Activated naive CD8-positive, alpha-beta T cell treated with anti-CD3 and anti-CD28 coated beads, Interleukin-2, amount 50 U/mL, for 24 hours (primary cell): ENCODE results near the gene TXNL4A.

Experiments
- ATAC-seq: fragments of 150-1000 bp; cut with Tn5 transposase; one replicate; pipeline ENCODE4 v1.10.0; 2021
- DNase-seq: peaks from one replicate; pipeline ENCODE4 v3.0.0; 2021
- H3K27ac Mint-ChIP-seq: one replicate; pipeline ENCODE4 v1.8.0; 2021; ENCODE audit warnings: mild to moderate bottlenecking, mixed read lengths
- H3K27me3 Mint-ChIP-seq: one replicate; pipeline ENCODE4 v1.8.0; 2021; ENCODE audit warnings: mixed read lengths
- H3K36me3 Mint-ChIP-seq: one replicate; pipeline ENCODE4 v1.8.0; 2021; ENCODE audit warnings: low read depth, mixed read lengths
- H3K4me1 Mint-ChIP-seq: one replicate; pipeline ENCODE4 v1.8.0; 2021; ENCODE audit warnings: mixed read lengths
- H3K4me3 Mint-ChIP-seq: one replicate; pipeline ENCODE4 v1.8.0; 2021; ENCODE audit warnings: mild to moderate bottlenecking, moderate library complexity, mixed read lengths
- H3K9me3 Mint-ChIP-seq: one replicate; pipeline ENCODE4 v1.8.0; 2021; ENCODE audit warnings: mixed read lengths

Gene TXNL4A

DNA sequence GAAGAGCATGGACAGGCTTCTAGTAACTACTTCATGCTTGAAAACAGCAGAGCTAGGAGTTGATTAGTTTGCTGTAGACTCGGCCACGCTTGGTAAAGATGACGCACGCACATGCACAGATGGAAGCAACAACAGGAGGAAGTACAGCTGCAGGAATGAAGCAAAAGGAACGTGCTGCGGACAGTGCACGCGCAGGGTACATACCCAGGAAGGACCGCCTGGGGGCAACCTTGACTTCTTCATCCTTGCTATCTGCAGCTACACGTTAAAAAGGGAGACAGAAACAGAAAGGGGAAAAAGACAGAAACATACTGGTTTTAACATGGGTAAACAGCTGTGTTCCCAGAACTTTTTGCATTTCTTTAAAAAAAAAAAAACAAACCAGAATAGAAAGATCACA is 54.6 kb downstream of the TXNL4A start:
- peaks cover 55% of the 10 kb centered on the region for H3K9me3 Mint-ChIP-seq
- ATAC-seq (no peak), DNase-seq (no peak)
- peaks cover 86% of the 10 kb centered on the region for H3K36me3 Mint-ChIP-seq
- no peak overlapping the region for H3K4me3 Mint-ChIP-seq
- no peaks in the 10 kb centered on the region for H3K27me3 Mint-ChIP-seq
- H3K27ac Mint-ChIP-seq, result no peak overlapping the region
- no peaks in the 10 kb centered on the region for H3K4me1 Mint-ChIP-seq

- DNase-seq (no peak), ATAC-seq (no peak)
- H3K27ac Mint-ChIP-seq, result no peak overlapping the region
- H3K9me3 Mint-ChIP-seq, result peaks cover 55% of the 10 kb centered on the region
- H3K4me3 Mint-ChIP-seq, result no peak overlapping the region
- peaks cover 89% of the 10 kb centered on the region for H3K36me3 Mint-ChIP-seq
- H3K4me1 Mint-ChIP-seq, result no peaks in the 10 kb centered on the region
- H3K27me3 Mint-ChIP-seq, result no peaks in the 10 kb centered on the region
Measured at GRCh38 chr18:79932907-79933306, 55.5 kb downstream of the TXNL4A start.

- no peak overlapping the region for H3K27ac Mint-ChIP-seq
- H3K9me3 Mint-ChIP-seq, result peaks cover 55% of the 10 kb centered on the region
- H3K27me3 Mint-ChIP-seq, result no peaks in the 10 kb centered on the region
- H3K36me3 Mint-ChIP-seq, result peaks cover 77% of the 10 kb centered on the region
- H3K4me1 Mint-ChIP-seq, result no peaks in the 10 kb centered on the region
- no peak overlapping the region for H3K4me3 Mint-ChIP-seq
- no peak for ATAC-seq
- no peak for DNase-seq
Measured at GRCh38 chr18:79931475-79931874, 56.9 kb downstream of the TXNL4A start.

- ATAC-seq, result no peak
- Mint-ChIP-seq H3K9me3 (peaks cover 46% of the 10 kb centered on the region), H3K27ac (no peak overlapping the region)
Measured at GRCh38 chr18:79930020-79930642, 58.2 kb downstream of the TXNL4A start.

GRCh38 chr18:79928563-79928960 is 59.8 kb downstream of the TXNL4A start:
- no peak overlapping the region for H3K27ac Mint-ChIP-seq
- DNase-seq (no peak), ATAC-seq (no peak)
- H3K4me1 Mint-ChIP-seq, result no peaks in the 10 kb centered on the region
- no peak overlapping the region for H3K4me3 Mint-ChIP-seq
- peaks cover 55% of the 10 kb centered on the region for H3K36me3 Mint-ChIP-seq
- no peaks in the 10 kb centered on the region for H3K27me3 Mint-ChIP-seq
- peaks cover 38% of the 10 kb centered on the region for H3K9me3 Mint-ChIP-seq

More at GRCh38 chr18:79930020-79930642, 58.2 kb downstream of the TXNL4A start:
- no peak overlapping the region for H3K4me3 Mint-ChIP-seq
- no peaks in the 10 kb centered on the region for H3K4me1 Mint-ChIP-seq
- H3K27me3 Mint-ChIP-seq, result no peaks in the 10 kb centered on the region
- DNase-seq, result no peak
- peaks cover 64% of the 10 kb centered on the region for H3K36me3 Mint-ChIP-seq

DNA sequence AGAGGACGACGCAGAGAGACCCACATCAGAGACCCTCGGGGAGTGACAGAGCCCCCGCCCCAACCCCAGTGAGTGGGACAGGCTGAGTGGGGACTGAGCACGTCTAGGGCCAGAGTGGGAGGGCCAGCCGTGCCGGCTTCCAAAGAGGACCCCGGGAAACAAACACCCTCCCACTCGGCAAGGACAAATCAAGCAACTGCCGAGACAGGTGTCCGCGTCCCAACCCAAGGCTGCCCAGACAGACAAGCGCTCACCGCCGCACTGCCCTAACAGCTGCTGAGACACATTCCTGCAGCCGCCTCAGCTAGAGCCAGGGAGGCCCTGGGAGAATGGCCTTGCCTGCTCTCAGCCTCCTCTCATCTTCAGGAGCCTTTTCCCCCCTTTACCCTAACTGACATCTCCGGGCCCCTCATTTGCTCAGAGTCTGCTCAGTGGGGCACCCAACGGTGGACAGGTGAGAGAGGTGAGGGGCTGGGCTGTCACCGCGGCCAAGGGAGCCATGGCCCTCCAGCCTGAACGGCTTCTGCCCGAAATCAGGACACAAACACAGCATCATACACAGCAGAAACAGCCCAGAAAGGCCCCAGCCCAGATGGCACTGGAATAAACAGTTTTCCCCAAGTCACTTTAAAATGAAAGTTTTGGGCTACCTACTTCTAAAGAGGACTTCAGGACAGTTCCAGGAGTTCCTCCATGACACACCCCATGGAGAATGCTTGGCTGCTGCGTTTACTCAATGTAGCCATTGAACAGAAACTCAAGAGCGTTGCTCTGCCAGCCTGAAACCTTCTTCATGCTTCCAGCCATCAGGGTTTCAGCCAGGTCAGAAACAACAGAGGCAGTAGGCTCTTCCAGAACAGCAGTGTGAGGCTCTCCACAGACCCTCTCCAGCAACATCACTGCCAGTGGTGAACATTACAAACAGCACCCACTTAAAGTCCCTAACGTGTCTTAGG is 60.5 kb downstream of the TXNL4A start:
- ATAC-seq, result no peak
- H3K27me3 Mint-ChIP-seq, result no peaks in the 10 kb centered on the region
- H3K36me3 Mint-ChIP-seq, result peaks cover 52% of the 10 kb centered on the region
- H3K4me3 Mint-ChIP-seq, result no peak overlapping the region
- no peaks in the 10 kb centered on the region for H3K4me1 Mint-ChIP-seq
- peaks cover 31% of the 10 kb centered on the region for H3K9me3 Mint-ChIP-seq
- H3K27ac Mint-ChIP-seq, result no peak overlapping the region
- no peak for DNase-seq

DNA sequence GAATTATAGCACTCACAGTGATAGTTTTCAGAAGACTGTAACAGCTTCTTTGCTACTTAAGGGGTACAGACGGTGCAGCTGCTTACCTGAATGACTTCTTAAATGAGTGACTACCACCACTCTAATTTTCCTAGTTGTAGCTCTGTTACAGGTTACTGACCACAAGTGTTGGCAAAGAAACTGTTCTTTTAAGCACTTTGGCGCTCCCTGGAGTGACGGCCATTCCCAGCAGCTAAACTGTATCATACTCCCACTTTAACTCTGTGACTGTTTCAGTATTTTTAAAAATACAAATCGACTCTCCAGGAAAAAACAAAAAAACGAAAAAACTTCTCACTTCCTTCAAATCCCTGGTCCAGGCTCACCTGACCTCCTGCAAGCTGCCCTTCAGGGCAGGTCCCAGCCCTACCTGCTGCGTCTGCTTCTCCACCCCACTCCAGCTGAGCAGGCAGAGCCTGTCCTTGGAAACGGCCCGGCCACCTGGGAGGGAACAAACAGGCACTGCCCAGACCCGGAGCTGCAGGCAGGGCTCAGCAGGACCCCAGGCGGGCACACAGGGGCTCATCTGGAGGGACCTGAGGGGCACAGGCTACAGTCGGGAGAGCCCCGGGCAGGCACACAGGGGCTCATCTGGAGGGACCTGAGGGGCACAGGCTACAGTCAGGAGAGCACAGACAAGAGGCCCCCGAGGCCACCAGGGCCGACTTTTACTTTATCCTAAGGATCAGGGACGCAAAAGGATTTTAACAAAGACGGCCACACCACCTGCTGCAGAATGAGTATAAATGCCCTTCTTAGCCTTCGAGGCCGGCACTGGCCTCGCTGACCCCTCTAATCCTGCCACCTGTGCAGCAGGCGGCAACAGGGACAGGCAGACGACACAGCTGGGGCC is 61.4 kb downstream of the TXNL4A start:
- H3K4me1 Mint-ChIP-seq, result no peaks in the 10 kb centered on the region
- H3K27me3 Mint-ChIP-seq, result no peaks in the 10 kb centered on the region
- peaks cover 43% of the 10 kb centered on the region for H3K36me3 Mint-ChIP-seq
- no peak for DNase-seq
- no peak for ATAC-seq
- no peak overlapping the region for H3K4me3 Mint-ChIP-seq
- H3K9me3 Mint-ChIP-seq, result peaks cover 22% of the 10 kb centered on the region
- no peak overlapping the region for H3K27ac Mint-ChIP-seq

DNA sequence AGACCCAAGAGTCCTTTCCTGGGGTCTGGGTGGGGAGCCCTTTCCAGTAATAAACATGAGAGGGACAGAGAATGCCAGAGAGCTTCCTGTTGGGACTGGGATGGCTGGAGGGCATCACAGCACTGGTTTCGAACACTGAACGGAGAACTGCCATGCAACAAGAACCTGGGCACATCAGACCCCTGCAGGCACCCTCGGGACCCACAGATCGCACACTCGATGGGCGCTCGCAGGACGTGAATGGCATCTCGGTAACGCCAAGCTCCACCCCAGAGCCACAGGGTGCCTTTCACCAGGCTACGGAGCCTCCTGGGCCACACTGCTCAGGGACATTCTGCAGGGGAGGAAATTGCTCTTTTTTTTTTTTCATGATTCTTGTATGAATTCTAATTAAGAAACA is 62.1 kb downstream of the TXNL4A start:
- DNase-seq (no peak), ATAC-seq (no peak)
- Mint-ChIP-seq H3K4me1 (no peaks in the 10 kb centered on the region), H3K36me3 (peaks cover 42% of the 10 kb centered on the region), H3K4me3 (no peak overlapping the region), H3K27me3 (no peaks in the 10 kb centered on the region), H3K9me3 (peaks cover 18% of the 10 kb centered on the region), H3K27ac (no peak overlapping the region)

DNA sequence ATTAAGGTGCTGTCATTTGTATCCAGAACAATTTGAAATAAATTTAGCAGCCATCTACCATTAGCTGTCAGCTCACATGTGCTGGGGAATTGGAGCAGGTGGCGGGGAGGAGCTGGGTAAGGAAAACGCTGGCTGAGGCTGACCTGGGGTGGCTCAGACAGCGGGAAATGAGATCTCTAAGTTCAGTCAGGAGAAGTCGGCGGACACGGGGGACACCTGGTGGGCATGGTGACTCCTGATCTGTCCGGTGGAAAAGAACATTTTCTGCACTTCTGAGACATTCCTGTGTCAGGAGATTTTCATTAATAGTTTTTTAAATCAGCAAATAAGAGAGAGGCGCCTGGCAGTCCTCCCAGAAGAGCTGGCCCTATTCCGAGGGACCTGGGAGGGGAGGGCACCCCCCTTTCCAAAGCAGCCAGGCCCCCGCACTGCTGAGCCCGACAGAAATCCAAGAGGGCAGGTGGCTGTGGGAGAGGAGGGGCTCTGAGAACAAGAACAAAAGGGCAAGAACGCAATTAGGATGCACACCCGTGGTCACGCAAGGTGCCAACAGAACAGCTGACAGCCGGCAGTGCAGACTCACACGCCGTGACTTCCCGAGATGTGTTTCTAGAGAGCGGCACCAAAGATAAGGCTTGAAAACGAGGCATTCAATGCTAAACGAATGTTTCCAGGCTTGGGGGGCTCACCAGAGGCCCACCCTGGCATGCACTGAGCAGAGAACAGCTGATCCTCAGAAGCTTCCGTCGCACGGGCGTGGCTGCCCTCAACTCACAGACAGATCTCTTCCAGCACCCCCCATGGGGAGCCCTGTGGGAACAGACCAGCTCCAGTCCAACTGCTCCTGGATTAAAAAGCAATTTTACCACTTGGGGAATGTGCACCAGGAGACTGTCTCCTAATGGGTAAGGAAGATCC is 63.3 kb downstream of the TXNL4A start:
- Mint-ChIP-seq H3K4me3 (no peak overlapping the region), H3K36me3 (peaks cover 35% of the 10 kb centered on the region), H3K27ac (no peak overlapping the region), H3K27me3 (no peaks in the 10 kb centered on the region), H3K4me1 (no peaks in the 10 kb centered on the region), H3K9me3 (peaks cover 14% of the 10 kb centered on the region)
- no peak for ATAC-seq
- no peak for DNase-seq

DNA sequence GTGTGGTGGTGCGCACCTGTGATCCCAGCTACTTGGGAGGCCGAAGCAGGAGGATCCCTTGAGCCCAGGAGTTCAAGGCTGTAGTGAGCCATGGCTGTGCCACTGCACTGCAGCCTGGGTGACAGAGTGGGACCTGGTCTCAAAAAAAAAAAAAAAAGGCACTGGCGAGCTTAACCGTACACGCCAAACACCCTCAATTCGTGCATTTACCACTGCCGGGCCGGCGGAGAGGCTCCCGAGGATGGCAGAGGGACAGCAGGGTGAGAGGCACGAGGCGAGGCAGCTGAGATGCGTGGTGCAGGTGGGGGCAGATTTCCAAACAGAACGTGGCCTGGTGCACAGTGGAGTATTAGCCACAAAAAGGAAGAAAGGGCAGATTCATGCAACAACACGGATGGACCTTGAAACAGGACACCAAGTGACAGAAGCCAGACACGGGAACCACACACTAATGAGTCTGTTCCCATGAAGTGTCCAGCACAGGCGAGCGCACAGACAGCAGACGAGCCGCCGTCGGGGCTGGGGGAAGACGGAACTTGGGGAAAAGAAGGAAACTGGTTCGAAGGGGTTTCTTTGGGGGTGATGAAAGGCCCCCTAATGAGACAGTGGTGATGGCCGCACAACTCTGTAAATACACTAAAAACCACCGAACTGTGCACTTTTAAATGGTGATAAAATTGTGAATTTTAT is 64.3 kb downstream of the TXNL4A start:
- Mint-ChIP-seq H3K4me1 (no peaks in the 10 kb centered on the region), H3K27me3 (no peaks in the 10 kb centered on the region), H3K36me3 (peaks cover 26% of the 10 kb centered on the region), H3K27ac (no peak overlapping the region), H3K9me3 (peaks cover 3% of the 10 kb centered on the region), H3K4me3 (no peak overlapping the region)
- no peak for DNase-seq
- no peak for ATAC-seq

GRCh38 chr18:79922971-79923411 is 65.4 kb downstream of the TXNL4A start:
- Mint-ChIP-seq H3K27ac (no peak overlapping the region), H3K27me3 (no peaks in the 10 kb centered on the region), H3K4me1 (no peaks in the 10 kb centered on the region), H3K36me3 (peaks cover 17% of the 10 kb centered on the region), H3K4me3 (no peak overlapping the region), H3K9me3 (no peaks in the 10 kb centered on the region)
- ATAC-seq, result no peak
- DNase-seq, result no peak

GRCh38 chr18:79921984-79922965 is 66.1 kb downstream of the TXNL4A start:
- Mint-ChIP-seq H3K4me1 (no peaks in the 10 kb centered on the region), H3K27me3 (no peaks in the 10 kb centered on the region), H3K9me3 (no peaks in the 10 kb centered on the region), H3K4me3 (no peak overlapping the region), H3K36me3 (peaks cover 17% of the 10 kb centered on the region), H3K27ac (no peak overlapping the region)
- DNase-seq (no peak), ATAC-seq (no peak)
